Brain microvascular endothelial cell (primary cell): ENCODE data around the gene TRIM32.

Source experiments
- DNase-seq: peaks from one replicate; pipeline ENCODE4 v3.0.0-alpha.2; 2020
- H3K27ac ChIP-seq: fragments of 250-450 bp; sonication (Bioruptor Pico); 2 replicates; pipeline ENCODE4 v1.5.1; 2020; ENCODE audit warnings: mild to moderate bottlenecking, moderate library complexity
- H3K27me3 ChIP-seq: fragments of 250-450 bp; sonication (Bioruptor Pico); replicated peaks from 2 replicates; pipeline ENCODE4 v1.5.1; 2020; ENCODE audit warnings: mild to moderate bottlenecking
- H3K36me3 ChIP-seq: fragments of 250-450 bp; sonication (Bioruptor Pico); replicated peaks from 2 replicates; pipeline ENCODE4 v1.5.1; 2020; ENCODE audit warnings: mild to moderate bottlenecking
- H3K4me3 ChIP-seq: 2 replicates; pipeline ENCODE4 v1.5.1; 2011; ENCODE audit warnings: low read depth, mild to moderate bottlenecking, control low read depth, low read length, moderate library complexity
- in situ Hi-C: cut with HindIII; loops from 2 replicates; pipeline ENCODE4 v1.10.0; 2017; ENCODE audit warnings: low sequenced_read_pairs, low pct_ligation_motif_present
- TF ChIP-seq, protein P1 (sequence below): IDR thresholded peaks from 2 replicates; pipeline ENCODE4 v1.5.1; 2011; ENCODE audit warnings: low read depth, mild to moderate bottlenecking, moderate library complexity, low read length, control low read depth, inconsistent platforms; ENCODE audit errors: missing control alignments

The TRIM32 gene

DNA sequence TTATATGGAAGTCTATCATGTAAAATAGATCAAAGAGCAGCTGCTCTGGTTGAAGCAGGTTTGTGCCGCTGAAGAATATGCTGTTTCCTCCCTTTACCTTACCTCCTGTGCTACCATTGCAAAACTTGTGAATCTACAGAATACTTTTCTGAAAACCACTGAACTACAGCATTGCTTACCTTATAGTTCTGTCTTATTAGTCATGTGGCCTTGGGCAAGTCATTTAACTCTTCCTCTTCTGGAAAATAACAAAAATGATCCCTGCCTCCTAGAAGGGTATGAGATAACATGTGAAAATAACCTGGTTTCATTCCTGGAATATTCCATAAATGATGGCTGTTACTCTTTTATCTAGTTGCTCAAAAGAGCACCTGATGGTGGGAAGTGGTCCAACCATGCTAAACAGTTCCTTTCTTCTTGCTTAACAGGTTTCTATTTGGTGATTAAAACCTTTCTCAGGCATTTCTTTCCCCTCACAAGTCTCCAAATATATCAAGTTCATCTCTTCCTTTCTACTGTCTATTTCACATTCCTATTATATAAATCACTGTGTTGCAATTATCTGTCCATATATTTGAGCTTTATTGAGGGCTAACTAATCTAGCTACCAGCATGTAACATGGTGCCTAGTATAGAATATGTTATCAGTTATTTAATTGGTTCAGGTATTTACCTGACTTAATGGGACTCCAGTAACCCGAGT is 15.0 kb downstream of the TRIM32 start:
- Histone ChIP-seq H3K27me3 (no peaks in the 10 kb centered on the region), H3K27ac (no peak overlapping the region), H3K4me3 (no peak overlapping the region), H3K36me3 (peaks cover 29% of the 10 kb centered on the region)
- TF ChIP-seq, protein P1, sequence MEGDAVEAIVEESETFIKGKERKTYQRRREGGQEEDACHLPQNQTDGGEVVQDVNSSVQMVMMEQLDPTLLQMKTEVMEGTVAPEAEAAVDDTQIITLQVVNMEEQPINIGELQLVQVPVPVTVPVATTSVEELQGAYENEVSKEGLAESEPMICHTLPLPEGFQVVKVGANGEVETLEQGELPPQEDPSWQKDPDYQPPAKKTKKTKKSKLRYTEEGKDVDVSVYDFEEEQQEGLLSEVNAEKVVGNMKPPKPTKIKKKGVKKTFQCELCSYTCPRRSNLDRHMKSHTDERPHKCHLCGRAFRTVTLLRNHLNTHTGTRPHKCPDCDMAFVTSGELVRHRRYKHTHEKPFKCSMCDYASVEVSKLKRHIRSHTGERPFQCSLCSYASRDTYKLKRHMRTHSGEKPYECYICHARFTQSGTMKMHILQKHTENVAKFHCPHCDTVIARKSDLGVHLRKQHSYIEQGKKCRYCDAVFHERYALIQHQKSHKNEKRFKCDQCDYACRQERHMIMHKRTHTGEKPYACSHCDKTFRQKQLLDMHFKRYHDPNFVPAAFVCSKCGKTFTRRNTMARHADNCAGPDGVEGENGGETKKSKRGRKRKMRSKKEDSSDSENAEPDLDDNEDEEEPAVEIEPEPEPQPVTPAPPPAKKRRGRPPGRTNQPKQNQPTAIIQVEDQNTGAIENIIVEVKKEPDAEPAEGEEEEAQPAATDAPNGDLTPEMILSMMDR: no peak
- in situ Hi-C loops: no loop called here
- DNase-seq: no peak

DNA sequence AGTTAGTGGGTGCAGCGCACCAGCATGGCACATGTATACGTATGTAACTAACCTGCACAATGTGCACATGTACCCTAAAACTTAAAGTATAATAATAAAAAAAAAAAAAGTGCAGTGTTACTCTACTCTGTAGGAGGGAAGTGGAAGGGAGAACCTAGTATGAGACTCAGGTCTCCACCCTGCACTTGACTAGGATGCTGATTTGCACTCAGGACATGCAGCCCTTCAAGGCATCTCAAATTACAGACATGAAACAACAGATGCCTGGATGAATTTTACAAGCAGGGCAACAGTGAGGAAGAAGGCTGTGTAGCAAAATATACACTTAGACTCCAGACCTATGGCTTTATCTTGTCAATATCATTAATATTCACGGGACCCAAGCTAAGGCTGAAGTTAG is 16.5 kb downstream of the TRIM32 start:
- Histone ChIP-seq H3K4me3 (no peak overlapping the region), H3K27me3 (no peaks in the 10 kb centered on the region), H3K27ac (no peak overlapping the region), H3K36me3 (peaks cover 18% of the 10 kb centered on the region)
- in situ Hi-C loops: no loop called here
- TF ChIP-seq, protein P1: no peak
- no peak for DNase-seq

DNA sequence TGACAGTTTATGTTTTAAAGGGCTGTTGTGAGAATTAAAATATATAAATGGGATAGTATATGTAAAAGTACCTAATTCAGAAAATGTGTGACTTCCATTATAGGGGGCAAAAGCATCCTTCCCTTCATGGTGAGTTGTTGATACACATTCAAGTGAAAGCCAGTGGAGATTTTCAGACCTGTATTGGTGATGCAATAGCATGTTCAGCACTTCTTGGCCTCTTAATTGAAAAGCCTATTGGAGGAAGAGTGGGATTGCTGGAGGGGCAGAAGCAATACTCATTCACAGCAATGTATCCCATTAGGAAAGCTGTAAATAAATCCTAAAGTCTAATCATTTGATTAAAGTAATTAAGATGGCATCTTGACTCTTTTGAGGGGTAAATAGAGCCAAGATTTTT is 17.4 kb downstream of the TRIM32 start:
- DNase-seq: no peak
- Histone ChIP-seq H3K27me3 (no peaks in the 10 kb centered on the region), H3K4me3 (no peak overlapping the region), H3K36me3 (peaks cover 10% of the 10 kb centered on the region), H3K27ac (no peak overlapping the region)
- in situ Hi-C loops: no loop called here
- TF ChIP-seq, protein P1: no peak

DNA sequence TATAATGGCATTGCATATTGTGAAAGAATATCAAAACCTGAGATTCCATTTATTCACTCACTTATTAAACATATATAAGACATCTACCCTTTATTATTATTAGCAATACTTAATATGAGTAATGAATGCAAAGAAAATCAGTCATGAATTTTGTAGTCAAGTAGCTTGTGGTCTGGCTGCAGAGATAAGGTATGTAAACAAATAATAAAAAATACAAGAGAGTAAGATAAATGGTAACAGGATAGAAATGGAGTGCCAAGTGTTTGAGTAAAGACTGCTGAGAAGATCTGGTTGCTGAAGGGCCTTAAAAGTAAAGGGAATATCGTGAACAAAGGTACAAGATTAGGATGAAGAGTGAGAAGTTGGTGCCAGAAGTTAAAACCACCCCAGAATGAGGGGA is 18.4 kb downstream of the TRIM32 start:
- in situ Hi-C loops: no loop called here
- H3K4me3 ChIP-seq: no peak overlapping the region
- H3K27me3 ChIP-seq: no peaks in the 10 kb centered on the region
- TF ChIP-seq, protein P1: no peak
- H3K27ac ChIP-seq: no peak overlapping the region
- DNase-seq: no peak
- no peaks in the 10 kb centered on the region for H3K36me3 ChIP-seq

DNA sequence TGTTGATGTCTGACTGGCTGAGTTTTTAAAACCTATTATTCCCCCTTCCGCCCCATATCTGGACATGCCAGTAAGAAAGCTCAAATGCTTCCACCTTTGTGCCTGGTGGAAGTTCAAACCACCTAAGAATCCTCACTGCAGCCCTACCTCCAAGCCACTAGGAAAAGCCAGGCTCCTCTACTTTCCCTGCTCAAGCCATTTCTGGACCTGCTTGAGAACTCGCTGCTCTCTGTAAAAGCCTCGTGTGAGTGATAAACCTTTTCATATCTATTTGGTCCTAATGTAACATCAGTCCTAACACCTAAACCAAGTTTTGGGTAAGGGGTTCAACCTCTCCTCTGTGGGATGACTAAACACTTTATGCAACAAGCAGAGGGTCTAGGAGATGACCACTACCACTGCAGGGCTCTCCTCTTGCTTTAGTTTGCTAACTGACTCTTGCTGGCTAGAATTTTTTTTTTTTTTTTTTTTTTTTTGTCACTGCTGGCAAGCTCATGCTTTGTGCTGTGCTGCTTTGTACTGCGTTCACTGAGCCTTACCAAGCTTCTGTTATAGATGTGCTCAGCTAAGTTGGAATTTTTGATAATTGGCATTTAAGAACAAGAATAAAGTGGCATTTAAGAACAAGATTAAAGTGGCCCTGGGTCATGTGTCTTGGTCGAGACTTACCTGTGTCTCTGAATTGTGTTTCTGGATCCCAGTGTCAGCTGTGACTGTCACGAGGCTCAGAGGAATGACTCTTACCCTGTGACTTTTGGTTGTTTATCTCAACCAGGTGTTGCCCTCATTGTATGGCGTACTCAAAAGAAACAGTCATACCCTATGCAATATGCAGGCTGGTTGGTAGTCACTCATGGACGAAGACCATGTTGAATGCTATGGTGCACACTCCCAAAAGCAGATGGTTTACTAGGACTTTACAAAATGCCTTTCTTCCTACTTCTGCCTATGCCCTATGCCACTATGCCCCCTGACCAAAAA is 19.5 kb downstream of the TRIM32 start:
- H3K27me3 ChIP-seq: no peaks in the 10 kb centered on the region
- TF ChIP-seq, protein P1: no peak
- H3K4me3 ChIP-seq: no peak overlapping the region
- in situ Hi-C loops: no loop called here
- no peaks in the 10 kb centered on the region for H3K36me3 ChIP-seq
- H3K27ac ChIP-seq: no peak overlapping the region
- DNase-seq: no peak
